22Rv1 (cell line): ENCODE data around the gene OTOP1.
"Not testable (repeated sequence)": the region's sequence is repeated elsewhere in the genome, so short reads cannot be mapped to it uniquely, and the experiment has no call there.

ENCODE experiments used
- H3K27ac ChIP-seq: fragments of 450-650 bp; 2 replicates; pipeline ENCODE4 v1.5.1; 2017
- CTCF ChIP-seq: fragments of 450-650 bp; IDR thresholded peaks from 2 replicates; pipeline ENCODE4 v1.5.1; 2017; ENCODE audit warnings: mild to moderate bottlenecking
- ZFX ChIP-seq: fragments of 450-650 bp; IDR thresholded peaks from 2 replicates; pipeline ENCODE4 v1.6.1; 2017; ENCODE audit warnings: antibody characterized with exemption, borderline replicate concordance

The OTOP1 gene

GRCh38 chr4:4248885-4249203 is 22.1 kb upstream of the OTOP1 start:
- TF ChIP-seq ZFX (no peak), CTCF (no peak)
- peak overlapping the region; percentile 92 for H3K27ac ChIP-seq

- H3K27ac ChIP-seq = peak within 1 kb of the TSS; percentile 92
- TF ChIP-seq ZFX = no peak
- TF ChIP-seq CTCF = peak; percentile 11; the same call in 1 of the 2 replicates
These were observed 21.5 kb upstream of the OTOP1 start, which contains the start of gene TMEM128 for GRCh38 chr4:4248029-4248884. TSS of gene TMEM128 (minus strand) at chr4:4248223. CDS start at chr4:4248202, 21 bp downstream.

- TF ChIP-seq ZFX (no peak), CTCF (no peak)
- H3K27ac ChIP-seq = peak overlapping the region; percentile 92
These were observed 20.9 kb upstream of the OTOP1 start for GRCh38 chr4:4247696-4248028.

- H3K27ac ChIP-seq = no peak overlapping the region
- TF ChIP-seq ZFX = no peak
- TF ChIP-seq CTCF = no peak
These were observed 18.4 kb upstream of the OTOP1 start for GRCh38 chr4:4245172-4245571.

- not testable (repeated sequence) for H3K27ac ChIP-seq
These were observed 12.8 kb upstream of the OTOP1 start for GRCh38 chr4:4239551-4239950.

- TF ChIP-seq ZFX (no peak), CTCF (no peak)
- H3K27ac ChIP-seq = no peak overlapping the region
These were observed 6.9 kb upstream of the OTOP1 start for GRCh38 chr4:4233610-4234009.

- no peak overlapping the region for H3K27ac ChIP-seq
- TF ChIP-seq ZFX (no peak), CTCF (no peak)
These were observed 1.6 kb upstream of the OTOP1 start for GRCh38 chr4:4228356-4228668.
